OCI-LY3 (cell line): ENCODE results near the gene LRFN5.

ENCODE experiments used
- EZH2phosphoT487 ChIP-seq: fragments of 200-600 bp; shearing (Covaris generic); IDR thresholded peaks from 2 replicates; pipeline ENCODE4 v1.6.1; 2018; ENCODE audit warnings: antibody characterized with exemption, mixed run types, low read depth
- TF ChIP-seq, protein P1 (sequence below): fragments of 200-600, 300-600 bp; sonication (generic); IDR thresholded peaks from 2 replicates; pipeline ENCODE4 v1.5.1; 2014; ENCODE audit warnings: antibody characterized with exemption, low read length, low read depth

DNA sequence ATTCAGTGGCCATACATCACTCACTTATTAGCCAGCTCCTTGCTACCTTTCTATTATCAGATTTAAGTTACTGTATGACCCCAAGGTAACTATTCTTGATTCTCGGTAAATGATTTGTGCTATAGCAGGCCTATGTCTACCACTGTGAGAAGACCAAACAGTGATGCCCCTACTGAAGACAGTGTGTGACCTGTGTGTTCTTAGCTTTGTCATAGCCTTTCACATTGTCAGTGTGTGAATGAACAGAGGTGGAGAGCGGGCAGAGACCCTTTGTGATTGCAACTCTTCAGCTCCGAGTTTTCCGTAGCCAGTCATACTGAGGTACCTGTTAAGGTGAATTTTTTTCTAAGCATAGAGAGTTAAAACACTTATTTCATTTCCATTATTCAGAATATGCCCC is 294.0 kb downstream of the LRFN5 start:
- TF ChIP-seq, protein P1, sequence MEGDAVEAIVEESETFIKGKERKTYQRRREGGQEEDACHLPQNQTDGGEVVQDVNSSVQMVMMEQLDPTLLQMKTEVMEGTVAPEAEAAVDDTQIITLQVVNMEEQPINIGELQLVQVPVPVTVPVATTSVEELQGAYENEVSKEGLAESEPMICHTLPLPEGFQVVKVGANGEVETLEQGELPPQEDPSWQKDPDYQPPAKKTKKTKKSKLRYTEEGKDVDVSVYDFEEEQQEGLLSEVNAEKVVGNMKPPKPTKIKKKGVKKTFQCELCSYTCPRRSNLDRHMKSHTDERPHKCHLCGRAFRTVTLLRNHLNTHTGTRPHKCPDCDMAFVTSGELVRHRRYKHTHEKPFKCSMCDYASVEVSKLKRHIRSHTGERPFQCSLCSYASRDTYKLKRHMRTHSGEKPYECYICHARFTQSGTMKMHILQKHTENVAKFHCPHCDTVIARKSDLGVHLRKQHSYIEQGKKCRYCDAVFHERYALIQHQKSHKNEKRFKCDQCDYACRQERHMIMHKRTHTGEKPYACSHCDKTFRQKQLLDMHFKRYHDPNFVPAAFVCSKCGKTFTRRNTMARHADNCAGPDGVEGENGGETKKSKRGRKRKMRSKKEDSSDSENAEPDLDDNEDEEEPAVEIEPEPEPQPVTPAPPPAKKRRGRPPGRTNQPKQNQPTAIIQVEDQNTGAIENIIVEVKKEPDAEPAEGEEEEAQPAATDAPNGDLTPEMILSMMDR: no peak
- TF ChIP-seq EZH2phosphoT487: no peak
